SK-N-SH treated with all-trans-retinoic acid at 6 μM for 48 hours (cell line): ENCODE results near the gene PSRC1.

Experiments
- CSRNP3 ChIP-seq: fragments of 250-450 bp; sonication (Bioruptor Pico); IDR thresholded peaks from 2 replicates; pipeline ENCODE4 v1.5.1; 2021; ENCODE audit warnings: mild to moderate bottlenecking, moderate library complexity
- TSHZ2 ChIP-seq: fragments of 250-450 bp; sonication (Bioruptor Pico); IDR thresholded peaks from 2 replicates; pipeline ENCODE4 v1.5.0; 2020; ENCODE audit warnings: mild to moderate bottlenecking, moderate library complexity
- ZFP3 ChIP-seq: fragments of 250-450 bp; sonication (Bioruptor Pico); IDR thresholded peaks from 2 replicates; pipeline ENCODE4 v1.5.0; 2020; ENCODE audit warnings: mild to moderate bottlenecking, moderate library complexity

- TF ChIP-seq CSRNP3, result no peak
- no peak for TF ChIP-seq ZFP3
- TF ChIP-seq TSHZ2 (CRISPR knock-in tag), result no peak
Observed at GRCh38 chr1:109256971-109257681, 25.8 kb downstream of the PSRC1 start.
